CD14-positive monocyte (primary cell): ENCODE measurements around the gene XRCC5. TPM values are rescaled to one million over a fixed set of nuclear protein-coding genes. Genes with fewer than 3 reads are reported as not detected.

Experiments used
- DNase-seq, 3 donors: peaks; one replicate each; pipeline ENCODE4 v3.0.0-alpha.2; 2011 to 2022
- H2AFZ ChIP-seq: 2 replicates; pipeline ENCODE4 v1.6.0; 2012; ENCODE audit warnings: mild to moderate bottlenecking, low read depth, low read length, inconsistent platforms; ENCODE audit not compliant: insufficient read depth, poor library complexity, severe bottlenecking
- H3K27ac ChIP-seq, 2 donors: 1 replicate in 1 of 2; 2 replicates in 1 of 2; pipeline ENCODE4 v1.5.1; 2012 to 2013; ENCODE audit warnings: low read length in 2 of 2, control low read depth in 1 of 2, inconsistent platforms in 1 of 2, low read depth in 1 of 2, mild to moderate bottlenecking in 1 of 2
- H3K27me3 ChIP-seq, 2 donors: one replicate each; pipeline versions ENCODE4 v1.6.0 to v1.6.1; 2011 to 2013; ENCODE audit warnings: low read length in 2 of 2; ENCODE audit not compliant: control insufficient read depth in 2 of 2, insufficient read depth in 2 of 2
- H3K36me3 ChIP-seq, 2 donors: replicated peaks in 1 of 2; 1 replicate in 1 of 2; 2 replicates in 1 of 2; pipeline versions ENCODE4 v1.5.1 to v1.6.1; 2012 to 2013; ENCODE audit warnings: low read length in 2 of 2, control low read depth in 1 of 2, inconsistent platforms in 1 of 2, mild to moderate bottlenecking in 1 of 2; ENCODE audit not compliant: insufficient read depth in 2 of 2, control insufficient read depth in 1 of 2
- H3K4me1 ChIP-seq, 2 donors: 1 replicate in 1 of 2; 2 replicates in 1 of 2; pipeline versions ENCODE4 v1.5.1 to v1.6.1; 2012 to 2013; ENCODE audit warnings: low read length in 2 of 2, control low read depth in 1 of 2, inconsistent platforms in 1 of 2, mild to moderate bottlenecking in 1 of 2, moderate library complexity in 1 of 2; ENCODE audit not compliant: insufficient read depth in 2 of 2, control insufficient read depth in 1 of 2
- H3K4me2 ChIP-seq: replicated peaks from 2 replicates; pipeline ENCODE3; 2012; ENCODE audit warnings: low read length, moderate library complexity, mild to moderate bottlenecking; ENCODE audit not compliant: poor library complexity, severe bottlenecking; ENCODE audit errors: extremely low read depth
- H3K4me3 ChIP-seq, 3 experiments: fragments of 200-600 bp in 1 of 3; sonication (generic) in 1 of 3; replicated peaks in 1 of 3; 1 replicate in 2 of 3; 2 replicates in 1 of 3; pipeline ENCODE4 v1.5.1; 2011 to 2013; ENCODE audit warnings: low read length in 3 of 3, mild to moderate bottlenecking in 3 of 3, control low read depth in 2 of 3, low read depth in 2 of 3, inconsistent platforms in 1 of 3, moderate library complexity in 1 of 3
- H3K79me2 ChIP-seq: 2 replicates; pipeline ENCODE4 v1.6.0; 2012; ENCODE audit warnings: mild to moderate bottlenecking, control low read depth, inconsistent platforms, low read length, moderate library complexity; ENCODE audit not compliant: insufficient read depth
- H3K9ac ChIP-seq: 2 replicates; pipeline ENCODE4 v1.6.0; 2017; ENCODE audit warnings: low read length, mild to moderate bottlenecking; ENCODE audit not compliant: insufficient read depth, poor library complexity, severe bottlenecking
- H3K9me3 ChIP-seq, 2 donors: replicated peaks in 1 of 2; 1 replicate in 1 of 2; 2 replicates in 1 of 2; pipeline versions ENCODE4 v1.5.1 to v1.6.1; 2012 to 2013; ENCODE audit warnings: low read length in 2 of 2, control low read depth in 1 of 2; ENCODE audit not compliant: control insufficient read depth in 1 of 2, insufficient read depth in 1 of 2
- H4K20me1 ChIP-seq: 2 replicates; pipeline ENCODE4 v1.6.0; 2012; ENCODE audit warnings: mild to moderate bottlenecking, low read length, control low read depth, moderate library complexity; ENCODE audit not compliant: insufficient read depth
- H3K27ac Mint-ChIP-seq, 7 donors: one replicate each; pipeline ENCODE4 v1.8.0; 2020; ENCODE audit warnings: mild to moderate bottlenecking in 7 of 7, mixed read lengths in 7 of 7, moderate library complexity in 6 of 7, inconsistent platforms in 2 of 7
- H3K27me3 Mint-ChIP-seq, 3 donors: one replicate each; pipeline ENCODE4 v1.8.0; 2021 to 2022; ENCODE audit warnings: low read depth in 3 of 3, mild to moderate bottlenecking in 3 of 3, mixed read lengths in 3 of 3, moderate library complexity in 3 of 3, inconsistent platforms in 1 of 3
- H3K36me3 Mint-ChIP-seq, 2 donors: one replicate each; pipeline ENCODE4 v1.8.0; 2020; ENCODE audit warnings: mixed read lengths in 2 of 2, inconsistent platforms in 1 of 2, mild to moderate bottlenecking in 1 of 2
- H3K4me1 Mint-ChIP-seq: one replicate; pipeline ENCODE4 v1.8.0; 2020; ENCODE audit warnings: mild to moderate bottlenecking, mixed read lengths
- H3K4me3 Mint-ChIP-seq, 2 donors: one replicate each; pipeline ENCODE4 v1.8.0; 2020; ENCODE audit warnings: mild to moderate bottlenecking in 2 of 2, mixed read lengths in 2 of 2, moderate library complexity in 1 of 2
- H3K9me3 Mint-ChIP-seq, 7 donors: one replicate each; pipeline ENCODE4 v1.8.0; 2020 to 2022; ENCODE audit warnings: mixed read lengths in 7 of 7, mild to moderate bottlenecking in 6 of 7, moderate library complexity in 6 of 7, inconsistent platforms in 2 of 7
- WGBS: methylation state at CpG from one replicate; pipeline ENCODE4 v1.1.5; 2013; ENCODE audit warnings: missing lambda C conversion rate; ENCODE audit not compliant: insufficient coverage; 5-methylcytosine and 5-hydroxymethylcytosine counted together
- intact Hi-C, 2 donors: fragments of 100-400 bp; cut with micrococcal nuclease; formaldehyde crosslinking; loops; one replicate each; pipeline versions ENCODE4 v1.15.0 to v1.15.1; 2023
- polyA plus RNA-seq, 3 donors: library from polyadenylated mRNA; depleted of rRNA in 1 of 3; unstranded in 2 of 3; stranded (reverse) in 1 of 3; fragments of 300-500 nt in 2 of 3; fragments of >200 nt in 1 of 3; fragmentation: Illumina TruSeq in 2 of 3; gene quantifications; 1 replicate in 2 of 3; 2 replicates in 1 of 3; pipeline ENCODE4 v1.2.3, GENCODE V29; 2012 to 2021
- TF ChIP-seq, protein P1 (sequence below): fragments of 200-600 bp; IDR thresholded peaks from one replicate; pipeline ENCODE4 v1.8.0; 2022; ENCODE audit warnings: antibody characterized with exemption, mild to moderate bottlenecking

XRCC5 gene
- polyA plus RNA-seq, 3 donors = 55.3 to 281 (median 258) TPM

DNA sequence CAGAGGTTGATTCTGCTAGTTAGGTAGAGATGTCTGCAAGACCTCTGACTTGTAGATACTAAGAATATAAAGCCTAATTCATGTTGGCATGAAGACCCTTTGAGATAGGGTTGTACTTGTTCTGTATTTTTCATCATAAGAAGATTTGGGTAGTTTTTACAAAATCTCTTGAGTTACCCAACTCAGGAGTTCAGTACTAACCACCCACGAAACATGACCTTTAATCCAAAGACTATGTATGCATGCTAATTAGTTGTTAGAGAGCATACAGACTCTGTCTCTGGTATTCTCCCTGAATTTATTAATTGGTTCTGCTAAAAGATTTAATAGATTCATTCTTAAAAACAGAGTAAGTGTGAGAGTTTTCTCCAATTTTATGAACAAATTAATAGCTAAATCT is 44.5 kb upstream of the XRCC5 start:
- DNase-seq = no peak
- Histone ChIP-seq H3K9me3 (no peaks in the 10 kb centered on the region), H3K27ac (no peak overlapping the region), H3K4me3 (no peak overlapping the region), H2AFZ (no peak overlapping the region), H3K4me1 (no peaks in the 10 kb centered on the region), H3K9ac (no peak overlapping the region), H4K20me1 (no peaks in the 10 kb centered on the region), H3K27me3 (no peaks in the 10 kb centered on the region), H3K36me3 (peaks cover 11 to 55% of the 10 kb centered on the region in 2 donors), H3K79me2 (no peaks in the 10 kb centered on the region), H3K4me2 (no peak overlapping the region)
- no peak overlapping the region for H3K27ac Mint-ChIP-seq
- H3K9me3 Mint-ChIP-seq = no peaks in the 10 kb centered on the region
- peaks cover 51% of the 10 kb centered on the region in 2 donors for H3K36me3 Mint-ChIP-seq
- intact Hi-C loops = no loop called here
- peaks cover 0 to 1% (median 0%) of the 10 kb centered on the region in 3 donors for H3K27me3 Mint-ChIP-seq
- no peak overlapping the region for H3K4me3 Mint-ChIP-seq
- TF ChIP-seq, protein P1, sequence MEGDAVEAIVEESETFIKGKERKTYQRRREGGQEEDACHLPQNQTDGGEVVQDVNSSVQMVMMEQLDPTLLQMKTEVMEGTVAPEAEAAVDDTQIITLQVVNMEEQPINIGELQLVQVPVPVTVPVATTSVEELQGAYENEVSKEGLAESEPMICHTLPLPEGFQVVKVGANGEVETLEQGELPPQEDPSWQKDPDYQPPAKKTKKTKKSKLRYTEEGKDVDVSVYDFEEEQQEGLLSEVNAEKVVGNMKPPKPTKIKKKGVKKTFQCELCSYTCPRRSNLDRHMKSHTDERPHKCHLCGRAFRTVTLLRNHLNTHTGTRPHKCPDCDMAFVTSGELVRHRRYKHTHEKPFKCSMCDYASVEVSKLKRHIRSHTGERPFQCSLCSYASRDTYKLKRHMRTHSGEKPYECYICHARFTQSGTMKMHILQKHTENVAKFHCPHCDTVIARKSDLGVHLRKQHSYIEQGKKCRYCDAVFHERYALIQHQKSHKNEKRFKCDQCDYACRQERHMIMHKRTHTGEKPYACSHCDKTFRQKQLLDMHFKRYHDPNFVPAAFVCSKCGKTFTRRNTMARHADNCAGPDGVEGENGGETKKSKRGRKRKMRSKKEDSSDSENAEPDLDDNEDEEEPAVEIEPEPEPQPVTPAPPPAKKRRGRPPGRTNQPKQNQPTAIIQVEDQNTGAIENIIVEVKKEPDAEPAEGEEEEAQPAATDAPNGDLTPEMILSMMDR = no peak
- no CpG with 5 or more reads among the region's 1 CpG for WGBS
- H3K4me1 Mint-ChIP-seq = no peaks in the 10 kb centered on the region

DNA sequence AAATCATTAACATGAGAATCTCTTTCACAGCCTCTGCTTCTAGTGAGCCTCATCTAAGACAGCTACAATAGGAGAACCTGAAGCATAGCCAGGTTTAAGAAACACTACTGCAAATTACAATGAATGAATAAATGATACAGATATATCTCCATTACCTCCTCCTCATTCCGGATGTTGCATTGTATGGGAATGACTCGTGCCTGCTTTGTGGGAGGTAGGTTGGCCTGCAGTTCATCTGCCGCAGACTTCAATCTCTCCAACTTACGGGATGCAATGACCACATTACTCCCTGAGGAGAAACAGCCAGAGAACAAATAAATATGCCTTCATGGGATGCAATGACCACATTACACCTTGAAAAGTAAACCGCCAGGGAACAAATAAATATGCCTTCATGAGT is 42.9 kb upstream of the XRCC5 start:
- H3K4me3 ChIP-seq = no peak overlapping the region
- H3K4me1 ChIP-seq = no peaks in the 10 kb centered on the region
- H3K36me3 Mint-ChIP-seq = peaks cover 48 to 50% of the 10 kb centered on the region in 2 donors
- TF ChIP-seq, protein P1 = no peak
- no peak overlapping the region for H3K9ac ChIP-seq
- H3K9me3 Mint-ChIP-seq = no peaks in the 10 kb centered on the region
- no peaks in the 10 kb centered on the region for H3K27me3 ChIP-seq
- H3K4me2 ChIP-seq = no peak overlapping the region
- H2AFZ ChIP-seq = no peak overlapping the region
- peaks cover 11 to 54% of the 10 kb centered on the region in 2 donors for H3K36me3 ChIP-seq
- no peaks in the 10 kb centered on the region for H3K4me1 Mint-ChIP-seq
- H3K27ac Mint-ChIP-seq = no peak overlapping the region
- no peak overlapping the region for H3K27ac ChIP-seq
- H3K79me2 ChIP-seq = no peaks in the 10 kb centered on the region
- peaks cover 0 to 3% (median 1%) of the 10 kb centered on the region in 3 donors for H3K27me3 Mint-ChIP-seq
- H4K20me1 ChIP-seq = no peaks in the 10 kb centered on the region
- H3K4me3 Mint-ChIP-seq = no peak overlapping the region
- no peaks in the 10 kb centered on the region for H3K9me3 ChIP-seq
- intact Hi-C loops = no loop called here
- no peak for DNase-seq
- 93% methylated on average over 2 of the region's 5 CpGs for WGBS
